NCI-H2196 treated with DMSO at 0.1 percent for 48 hours (cell line): Measurements from ENCODE around the gene RHOU.
A peak's percentile ranks its signal among the peaks of the same experiment; 100 is the strongest.
"Not testable (repeated sequence)": the region's sequence is repeated elsewhere in the genome, so short reads cannot be mapped to it uniquely, and the experiment has no call there.

Experiments used
- DNase-seq: peaks from one replicate; lab custom pipeline; 2025; ENCODE audit not compliant: unreplicated experiment; lab: John Stamatoyannopoulos, UW

Gene RHOU

GRCh38 chr1:228734881-228735801 is at the start of gene RHOU:
RHOU (plus strand) TSS chr1:228735479; CDS start chr1:228735743, 264 bp downstream.
- peak; percentile 50 for DNase-seq

GRCh38 chr1:228687587-228687986 is 47.7 kb upstream of the RHOU start:
- DNase-seq: no peak

GRCh38 chr1:228689255-228689654 is 46.0 kb upstream of the RHOU start:
- DNase-seq: no peak

GRCh38 chr1:228691211-228691610 is 44.1 kb upstream of the RHOU start:
- DNase-seq: no peak

GRCh38 chr1:228691926-228692325 is 43.4 kb upstream of the RHOU start:
- DNase-seq: peak; percentile 45

- DNase-seq: not testable (repeated sequence)
Measured at GRCh38 chr1:228694447-228694846, 40.8 kb upstream of the RHOU start.

- no peak for DNase-seq
Measured at GRCh38 chr1:228695015-228695955, 40.0 kb upstream of the RHOU start.

- peak; percentile 31 for DNase-seq
Measured at GRCh38 chr1:228697207-228698016, 37.9 kb upstream of the RHOU start.

GRCh38 chr1:228698017-228698329 is 37.3 kb upstream of the RHOU start:
- DNase-seq: no peak

- DNase-seq: no peak
Measured at GRCh38 chr1:228702433-228702832, 32.8 kb upstream of the RHOU start.

GRCh38 chr1:228706305-228706704 is 29.0 kb upstream of the RHOU start:
- DNase-seq: peak; percentile 6

- no peak for DNase-seq
Measured at GRCh38 chr1:228717081-228717480, 18.2 kb upstream of the RHOU start.

- DNase-seq: no peak
Measured at GRCh38 chr1:228721407-228721806, 13.9 kb upstream of the RHOU start.

- DNase-seq: no peak
Measured at GRCh38 chr1:228723287-228723686, 12.0 kb upstream of the RHOU start.

- DNase-seq: no peak
Measured at GRCh38 chr1:228723921-228724320, 11.4 kb upstream of the RHOU start.

- DNase-seq: no peak
Measured at GRCh38 chr1:228725178-228725577, 10.1 kb upstream of the RHOU start.

- DNase-seq: no peak
Measured at GRCh38 chr1:228727681-228728171, 7.6 kb upstream of the RHOU start.

- no peak for DNase-seq
Measured at GRCh38 chr1:228732426-228732825, 2.9 kb upstream of the RHOU start.

- no peak for DNase-seq
Measured at GRCh38 chr1:228733576-228733975, 1.7 kb upstream of the RHOU start.

- DNase-seq: no peak
Measured at GRCh38 chr1:228735871-228736586, 750 bp downstream of the RHOU start.
